ENCODE data around the gene ABCC6. TPM values are rescaled to one million over a fixed set of nuclear protein-coding genes. Genes with fewer than 3 reads are reported as not detected.
"Not testable (repeated sequence)": the region's sequence is repeated elsewhere in the genome, so short reads cannot be mapped to it uniquely, and the experiment has no call there.

Gene ABCC6
- total RNA-seq: under 0.01 TPM in 1 of 2 replicates, not detected in the other

DNA sequence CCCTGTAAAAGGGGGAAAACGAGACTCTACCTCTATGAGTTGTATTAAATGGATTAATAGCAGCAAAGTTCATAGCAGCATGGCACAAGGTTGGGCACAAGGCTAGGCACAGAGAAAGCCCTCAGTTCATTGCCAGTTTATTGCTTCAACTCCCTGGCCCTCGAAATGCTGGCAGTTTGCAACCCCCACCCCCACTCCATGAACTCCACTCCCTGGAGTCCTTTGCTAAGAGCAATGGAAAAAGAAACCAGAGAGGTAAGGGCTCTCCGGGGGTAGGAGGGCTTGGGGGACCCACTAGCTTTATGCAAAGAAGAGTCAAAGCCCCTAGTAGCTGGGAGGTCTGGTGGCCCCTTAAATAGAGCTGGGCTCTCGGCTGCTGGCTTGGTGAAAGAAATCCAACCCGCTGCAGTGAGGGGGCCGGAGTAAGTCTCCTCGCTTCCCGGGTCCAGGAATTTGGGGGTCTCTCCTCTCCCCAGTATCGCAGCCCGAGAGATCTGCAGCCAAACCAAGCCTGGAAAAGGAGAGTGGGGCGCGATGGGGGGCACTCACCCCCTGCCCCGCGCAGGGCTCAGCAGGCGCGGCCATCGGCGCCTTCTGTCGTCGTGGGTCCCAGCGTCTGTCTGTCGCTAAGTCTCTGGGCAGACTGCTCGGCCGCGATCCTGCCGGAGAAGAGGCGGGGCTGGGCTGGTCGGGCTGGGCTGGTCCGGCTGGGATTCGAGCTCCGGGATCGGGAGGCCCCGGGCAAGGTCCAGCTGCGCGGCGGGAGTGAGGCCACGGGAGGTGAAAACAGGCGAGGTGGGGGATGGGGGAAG is at the start of gene ABCC6:
TSS of gene ABCC6 (minus strand) at position 645 of the 812 bp plus-strand sequence. CDS start at position 585, 60 bp downstream.
- H3K27me3 ChIP-seq (ENCODE audit: control insufficient read depth, insufficient read depth, low read length); H3K4me3 ChIP-seq (ENCODE audit: low read depth, low read length); FAIRE-seq; DNase-seq (ENCODE audit: low read depth); H3K36me3 ChIP-seq (ENCODE audit: control insufficient read depth, insufficient read depth, low read length): not testable (repeated sequence)

GRCh38 chr16:16272573-16273221 is 49.4 kb upstream of the ABCC6 start:
- H3K4me3 ChIP-seq (ENCODE audit: low read depth, low read length); FAIRE-seq; H3K27me3 ChIP-seq (ENCODE audit: control insufficient read depth, insufficient read depth, low read length); H3K36me3 ChIP-seq (ENCODE audit: control insufficient read depth, insufficient read depth, low read length); DNase-seq (ENCODE audit: low read depth): not testable (repeated sequence)

DNA sequence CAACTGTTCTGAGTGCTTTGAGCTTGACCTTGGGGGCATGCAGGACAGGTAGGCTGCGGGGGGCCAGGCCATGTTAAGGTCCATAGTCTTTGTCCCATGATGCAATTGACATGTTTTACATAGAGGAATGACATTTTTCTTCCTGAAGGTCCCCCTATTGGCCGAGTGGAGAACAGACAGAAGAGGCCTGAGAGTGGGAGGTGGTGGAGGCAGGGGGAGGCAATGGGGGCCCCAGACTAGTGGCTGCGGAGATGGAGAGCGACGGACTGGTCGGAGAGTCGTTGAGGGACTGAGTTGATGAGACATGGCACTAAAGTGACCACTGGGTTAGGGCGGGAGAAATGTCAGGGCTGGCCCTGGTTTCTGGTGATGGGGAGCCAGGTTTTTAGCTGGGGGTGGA is 48.4 kb upstream of the ABCC6 start:
- not testable (repeated sequence) for H3K27me3 ChIP-seq (ENCODE audit: control insufficient read depth, insufficient read depth, low read length); FAIRE-seq; DNase-seq (ENCODE audit: low read depth); H3K4me3 ChIP-seq (ENCODE audit: low read depth, low read length); H3K36me3 ChIP-seq (ENCODE audit: control insufficient read depth, insufficient read depth, low read length)

DNA sequence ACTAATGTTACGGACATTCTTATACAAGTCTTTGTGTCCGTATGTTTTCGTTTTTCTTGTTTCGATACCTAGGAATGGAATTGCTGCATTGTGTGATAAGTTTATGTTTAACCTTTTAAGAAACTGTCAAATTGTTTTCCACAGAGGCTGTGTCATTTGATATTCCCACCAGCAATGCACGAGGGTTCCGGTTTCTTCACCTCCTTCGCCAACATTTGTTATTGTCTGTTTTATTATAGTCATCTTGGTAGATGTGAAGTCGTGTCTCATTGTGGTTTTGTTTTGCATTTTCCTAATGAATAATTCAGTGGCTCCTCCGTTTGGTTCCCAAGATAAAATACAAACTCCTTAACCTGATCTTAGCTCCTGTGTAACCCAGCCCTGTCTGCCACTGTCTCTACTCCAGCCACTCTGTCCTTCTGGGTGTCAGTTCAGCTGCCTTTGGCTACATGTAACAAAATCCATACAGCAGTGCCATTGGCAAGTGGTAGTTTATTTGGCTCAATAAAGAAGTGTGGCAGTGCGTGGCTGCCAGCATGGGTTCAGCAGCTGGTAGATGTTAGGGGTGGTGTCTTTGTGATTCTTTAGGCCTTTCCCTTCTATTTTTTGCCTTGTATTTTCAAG is 45.0 kb upstream of the ABCC6 start:
- H3K4me3 ChIP-seq (ENCODE audit: low read depth, low read length); FAIRE-seq; H3K27me3 ChIP-seq (ENCODE audit: control insufficient read depth, insufficient read depth, low read length); DNase-seq (ENCODE audit: low read depth); H3K36me3 ChIP-seq (ENCODE audit: control insufficient read depth, insufficient read depth, low read length): not testable (repeated sequence)

GRCh38 chr16:16267708-16268107 is 44.4 kb upstream of the ABCC6 start:
- H3K4me3 ChIP-seq (ENCODE audit: low read depth, low read length); DNase-seq (ENCODE audit: low read depth); FAIRE-seq; H3K36me3 ChIP-seq (ENCODE audit: control insufficient read depth, insufficient read depth, low read length); H3K27me3 ChIP-seq (ENCODE audit: control insufficient read depth, insufficient read depth, low read length): not testable (repeated sequence)

DNA sequence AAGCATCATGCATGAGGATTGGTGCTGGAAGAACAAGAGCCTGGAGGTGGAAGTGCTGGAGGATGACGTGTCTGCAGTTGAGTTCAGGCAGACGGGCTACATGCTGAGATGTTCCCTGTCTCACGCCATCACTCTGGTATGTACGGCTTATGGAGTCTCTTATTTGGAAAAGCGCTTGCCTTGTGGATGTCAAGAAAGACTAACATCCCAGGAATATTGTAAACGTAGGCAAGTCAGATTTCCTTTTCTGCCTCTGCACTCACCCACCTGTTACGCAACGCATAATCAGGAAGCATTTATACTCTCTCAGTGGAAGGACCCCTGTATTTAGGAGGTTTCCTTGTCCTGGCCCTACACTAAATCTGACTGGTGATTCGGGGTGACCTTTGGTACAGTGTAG is 41.8 kb upstream of the ABCC6 start:
- H3K36me3 ChIP-seq (ENCODE audit: control insufficient read depth, insufficient read depth, low read length); H3K27me3 ChIP-seq (ENCODE audit: control insufficient read depth, insufficient read depth, low read length); DNase-seq (ENCODE audit: low read depth); H3K4me3 ChIP-seq (ENCODE audit: low read depth, low read length); FAIRE-seq: not testable (repeated sequence)

GRCh38 chr16:16263947-16264346 is 40.7 kb upstream of the ABCC6 start:
- FAIRE-seq; H3K27me3 ChIP-seq (ENCODE audit: control insufficient read depth, insufficient read depth, low read length); DNase-seq (ENCODE audit: low read depth): not testable (repeated sequence)

DNA sequence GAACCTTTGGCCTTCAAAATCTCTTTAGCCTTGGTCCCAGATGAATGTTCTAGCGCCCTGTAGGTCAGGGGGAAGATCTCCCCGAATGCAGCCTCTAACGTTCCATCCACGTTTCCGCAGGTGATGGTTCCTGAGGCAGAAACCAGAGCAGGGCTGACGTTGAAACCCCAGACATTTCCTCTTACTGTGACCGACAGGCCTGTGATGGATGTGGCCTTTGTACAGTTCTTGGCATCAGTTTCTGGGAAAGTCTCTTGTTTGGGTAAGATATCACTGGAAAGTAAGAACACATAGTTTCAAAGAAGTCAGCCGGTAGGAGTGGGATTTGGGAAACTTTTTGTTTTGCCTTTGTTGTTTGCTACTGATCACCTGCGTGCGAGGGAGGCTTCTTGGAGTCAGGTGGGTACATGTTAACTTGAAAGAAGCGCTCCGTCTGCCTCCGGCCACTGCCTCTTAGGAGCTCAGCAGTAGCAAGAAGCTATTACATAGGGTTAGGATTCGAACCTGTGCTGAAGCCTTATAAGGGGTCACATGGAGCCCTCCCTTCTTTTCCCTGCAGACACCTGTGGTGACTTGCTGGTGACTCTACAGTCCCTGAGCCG is 39.8 kb upstream of the ABCC6 start:
- H3K27me3 ChIP-seq (ENCODE audit: control insufficient read depth, insufficient read depth, low read length); H3K4me3 ChIP-seq (ENCODE audit: low read depth, low read length); DNase-seq (ENCODE audit: low read depth); H3K36me3 ChIP-seq (ENCODE audit: control insufficient read depth, insufficient read depth, low read length); FAIRE-seq: not testable (repeated sequence)

More at GRCh38 chr16:16263947-16264346, 40.7 kb upstream of the ABCC6 start:
- H3K36me3 ChIP-seq (ENCODE audit: control insufficient read depth, insufficient read depth, low read length); H3K4me3 ChIP-seq (ENCODE audit: low read depth, low read length): not testable (repeated sequence)

DNA sequence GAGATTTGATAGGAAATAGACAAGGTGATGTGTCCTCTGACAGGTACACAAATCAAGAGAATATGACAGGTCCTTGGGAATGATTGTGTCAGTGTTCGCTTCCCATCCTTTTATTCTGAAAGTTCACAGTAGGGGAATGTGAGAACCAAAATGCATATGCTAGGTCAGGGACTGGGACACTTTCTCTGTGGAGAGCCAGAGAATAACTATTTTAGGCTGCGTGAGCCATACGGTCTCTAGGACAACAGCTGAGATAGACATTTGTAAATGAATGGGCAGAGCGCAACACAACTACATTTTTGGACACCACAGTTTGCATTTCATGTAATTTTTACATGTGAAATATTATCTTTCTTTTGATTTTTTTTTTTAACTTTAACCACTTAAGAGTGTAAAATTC is 36.7 kb upstream of the ABCC6 start:
- not testable (repeated sequence) for DNase-seq (ENCODE audit: low read depth); H3K27me3 ChIP-seq (ENCODE audit: control insufficient read depth, insufficient read depth, low read length); H3K4me3 ChIP-seq (ENCODE audit: low read depth, low read length); FAIRE-seq; H3K36me3 ChIP-seq (ENCODE audit: control insufficient read depth, insufficient read depth, low read length)

- not testable (repeated sequence) for H3K4me3 ChIP-seq (ENCODE audit: low read depth, low read length); H3K36me3 ChIP-seq (ENCODE audit: control insufficient read depth, insufficient read depth, low read length); DNase-seq (ENCODE audit: low read depth); FAIRE-seq; H3K27me3 ChIP-seq (ENCODE audit: control insufficient read depth, insufficient read depth, low read length)
Measured at GRCh38 chr16:16258822-16259221, 35.5 kb upstream of the ABCC6 start.
